ENCODE measurements around the gene KLK11.

The KLK11 gene

DNA sequence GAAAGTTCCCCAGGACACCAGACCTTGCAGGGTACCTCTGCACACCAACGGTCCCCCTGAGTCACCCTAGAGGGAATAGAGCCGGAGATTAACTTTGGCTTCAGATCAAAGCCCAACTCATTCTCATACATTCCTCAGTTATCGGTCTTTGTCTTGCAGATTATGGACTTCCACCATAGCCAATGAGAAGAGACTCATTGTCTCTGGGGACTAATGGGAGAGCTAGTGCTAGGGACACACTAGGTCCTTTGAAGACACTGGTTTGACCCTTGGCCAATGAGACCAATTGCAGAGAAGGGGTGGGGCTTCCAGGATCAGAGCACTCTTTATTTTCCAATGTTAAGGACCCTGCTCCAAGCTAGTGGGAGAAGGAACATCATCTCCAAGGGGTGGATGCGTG lies 48.8 kb downstream of the KLK11 start:
- no peak overlapping the region for H3K4me2 ChIP-seq
- no peaks in the 10 kb centered on the region for H4K20me1 ChIP-seq
- H3K27ac ChIP-seq, result no peak overlapping the region
- no peak overlapping the region for H3K9ac ChIP-seq
- H3K9me3 ChIP-seq, result no peaks in the 10 kb centered on the region
- no peaks in the 10 kb centered on the region for H3K36me3 ChIP-seq
- H3K4me1 ChIP-seq, result no peaks in the 10 kb centered on the region
- TF ChIP-seq Cebpa-rat (IDR thresholded peaks at IDR 0.05), result no peak
- no peak overlapping the region for H3K4me3 ChIP-seq
- 0 out of 2 replicates have a peak, but pooled peaks cover 8% of the 10 kb centered on the region for H3K27me3 ChIP-seq

DNA sequence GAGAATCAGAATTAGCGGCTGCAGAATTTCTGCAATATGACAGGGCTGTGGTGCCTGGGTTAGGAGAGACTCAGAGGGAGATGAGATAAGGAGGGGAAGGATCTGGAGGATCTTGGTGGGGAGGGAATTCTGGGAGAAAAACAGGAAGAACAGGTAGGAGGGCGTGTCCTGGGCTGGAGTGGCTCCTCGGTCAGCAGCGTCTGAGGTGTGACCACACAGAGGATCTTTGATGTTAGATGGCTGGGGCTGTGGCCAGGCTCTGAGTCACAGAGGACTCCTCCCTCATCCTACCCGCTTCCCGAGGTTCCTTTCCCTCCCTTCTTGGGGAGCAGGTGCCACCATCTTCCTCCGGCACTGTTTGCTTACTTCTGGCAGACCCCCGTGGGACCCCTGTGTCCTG lies 50.6 kb downstream of the KLK11 start:
- H3K27ac ChIP-seq, result no peak overlapping the region
- no peaks in the 10 kb centered on the region for H3K9me3 ChIP-seq
- no peak for TF ChIP-seq Cebpa-rat (IDR thresholded peaks at IDR 0.05)
- H4K20me1 ChIP-seq, result no peaks in the 10 kb centered on the region
- no peaks in the 10 kb centered on the region for H3K36me3 ChIP-seq
- no peaks in the 10 kb centered on the region for H3K27me3 ChIP-seq
- no peak overlapping the region for H3K4me2 ChIP-seq
- no peak overlapping the region for H3K4me3 ChIP-seq
- no peak overlapping the region for H3K9ac ChIP-seq
- no peaks in the 10 kb centered on the region for H3K4me1 ChIP-seq

DNA sequence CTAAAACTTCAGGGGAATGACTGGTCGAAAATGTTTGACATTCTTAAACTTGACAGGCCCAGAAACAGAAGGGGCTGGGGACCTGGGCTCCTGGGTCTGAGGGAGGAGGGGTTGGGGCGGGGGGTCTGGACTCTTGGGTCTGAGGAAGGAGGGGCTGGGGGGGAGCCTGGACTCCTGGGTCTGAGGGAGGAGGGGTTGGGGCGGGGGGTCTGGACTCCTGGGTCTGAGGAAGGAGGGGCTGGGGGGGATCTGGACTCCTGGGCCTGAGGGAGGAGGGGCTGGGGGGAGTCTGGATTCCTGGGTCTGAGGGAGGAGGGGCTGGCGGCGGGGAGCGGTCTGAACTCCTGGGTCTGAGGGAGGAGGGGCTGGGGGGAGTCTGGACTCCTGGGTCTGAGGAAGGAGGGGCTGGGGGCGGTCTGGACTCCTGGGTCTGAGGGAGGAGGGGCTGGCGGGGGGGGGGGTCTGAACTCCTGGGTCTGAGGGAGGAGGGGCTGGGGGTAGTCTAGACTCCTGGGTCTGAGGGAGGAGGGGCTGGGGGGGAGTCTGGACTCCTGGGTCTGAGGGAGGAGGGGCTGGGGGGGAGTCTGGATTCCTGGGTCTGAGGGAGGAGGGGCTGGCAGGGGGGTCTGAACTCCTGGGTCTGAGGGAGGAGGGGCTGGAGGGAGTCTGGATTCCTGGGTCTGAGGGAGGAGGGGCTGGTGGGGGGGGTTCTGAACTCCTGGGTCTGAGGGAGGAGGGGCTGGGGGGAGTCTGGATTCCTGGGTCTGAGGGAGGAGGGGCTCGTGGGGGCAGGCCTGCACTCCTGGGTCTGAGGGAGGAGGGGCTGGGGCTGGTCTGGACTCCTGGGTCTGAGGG lies 51.5 kb downstream of the KLK11 start:
- Histone ChIP-seq H3K27ac (no peak overlapping the region), H3K4me2 (no peak overlapping the region), H3K4me1 (no peaks in the 10 kb centered on the region), H3K36me3 (no peaks in the 10 kb centered on the region), H4K20me1 (no peaks in the 10 kb centered on the region), H3K9me3 (no peaks in the 10 kb centered on the region), H3K27me3 (no peaks in the 10 kb centered on the region), H3K4me3 (no peak overlapping the region), H3K9ac (no peak overlapping the region)
- TF ChIP-seq Cebpa-rat (IDR thresholded peaks at IDR 0.05), result no peak

DNA sequence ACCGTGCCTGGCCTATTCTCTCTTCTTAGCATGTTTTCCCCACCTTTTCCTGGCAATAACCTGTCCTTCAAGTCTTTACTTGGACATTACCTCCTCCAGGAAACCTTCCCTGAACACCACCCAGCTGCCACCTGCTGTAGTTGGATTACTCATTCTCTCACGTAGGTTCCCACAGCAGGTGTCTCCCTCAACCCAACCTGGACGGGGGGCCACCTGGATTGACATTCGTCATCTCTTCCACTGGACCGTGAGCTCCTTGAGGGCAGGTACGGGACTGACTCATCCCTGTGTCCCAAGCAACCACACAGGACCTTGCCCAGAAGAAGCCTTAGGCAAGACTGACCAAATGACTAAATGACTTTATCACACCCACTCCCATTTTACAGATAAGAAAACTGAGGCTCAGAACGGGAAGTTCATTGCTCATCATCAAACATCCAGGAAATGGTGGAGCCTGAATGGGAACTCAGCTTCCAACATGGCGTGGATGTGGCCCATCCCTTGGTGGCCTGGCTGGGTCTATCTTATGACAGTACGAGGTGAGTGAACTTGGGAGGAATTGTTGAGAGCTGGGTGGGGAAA lies 53.5 kb downstream of the KLK11 start:
- Histone ChIP-seq H3K4me3 (no peak overlapping the region), H3K9me3 (no peaks in the 10 kb centered on the region), H3K4me1 (peaks cover 16% of the 10 kb centered on the region; the same call in 1 of the 2 replicates), H3K27me3 (no peaks in the 10 kb centered on the region), H3K4me2 (no peak overlapping the region), H3K9ac (no peak overlapping the region), H3K36me3 (no peaks in the 10 kb centered on the region), H3K27ac (no peak overlapping the region), H4K20me1 (no peaks in the 10 kb centered on the region)
- no peak for TF ChIP-seq Cebpa-rat (IDR thresholded peaks at IDR 0.05)

Data from BLaER1 (cell line).